ENCODE results near the gene SCNN1B. TPM values are rescaled to one million over a fixed set of nuclear protein-coding genes. Genes with fewer than 3 reads are reported as not detected.
"Not testable (repeated sequence)": the region's sequence is repeated elsewhere in the genome, so short reads cannot be mapped to it uniquely, and the experiment has no call there.

The SCNN1B gene
- polyA plus RNA-seq, 4 donors = 11.6 to 31.7 (median 16.3) TPM

DNA sequence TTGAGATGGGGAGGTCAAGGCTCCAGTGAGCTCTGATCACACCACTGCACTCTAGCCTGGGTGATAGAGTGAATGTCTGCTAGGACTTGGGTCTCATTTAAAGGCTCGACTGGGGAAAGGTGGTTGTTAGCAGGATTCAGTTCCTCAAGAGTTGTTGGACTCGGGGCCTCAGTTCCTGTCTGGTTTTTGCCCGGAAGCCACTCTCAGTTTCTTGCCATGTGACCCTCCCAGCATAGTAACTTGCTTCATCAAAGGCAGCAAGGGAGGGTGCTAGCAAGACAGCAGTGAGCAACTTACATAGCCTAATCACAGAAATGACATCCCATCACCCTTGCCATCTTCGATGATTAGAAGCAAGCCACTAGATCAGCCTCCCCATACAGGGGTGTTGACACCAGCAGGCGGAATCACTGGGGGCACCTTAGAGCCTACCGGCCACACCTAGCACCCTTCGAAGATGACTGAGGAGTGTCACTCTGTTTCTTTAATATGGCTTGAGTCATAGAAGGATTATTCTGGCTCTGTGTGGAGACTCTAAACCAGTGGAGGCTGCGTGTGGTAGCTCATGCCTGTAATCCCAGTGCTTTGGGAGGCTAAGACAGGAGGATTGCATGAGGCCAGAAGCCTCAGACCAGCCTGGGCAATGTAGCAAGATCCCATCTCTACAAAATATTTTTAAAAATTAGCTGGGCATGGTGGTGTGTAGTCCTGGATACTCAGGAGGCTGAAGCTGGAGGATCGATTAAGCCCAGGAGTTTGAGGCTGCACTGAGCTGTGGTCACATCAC, 13.2 kb upstream of the SCNN1B start:
- no peak for DNase-seq (ENCODE audit: low read depth in 4 of 4, low spot score in 3 of 4)

DNA sequence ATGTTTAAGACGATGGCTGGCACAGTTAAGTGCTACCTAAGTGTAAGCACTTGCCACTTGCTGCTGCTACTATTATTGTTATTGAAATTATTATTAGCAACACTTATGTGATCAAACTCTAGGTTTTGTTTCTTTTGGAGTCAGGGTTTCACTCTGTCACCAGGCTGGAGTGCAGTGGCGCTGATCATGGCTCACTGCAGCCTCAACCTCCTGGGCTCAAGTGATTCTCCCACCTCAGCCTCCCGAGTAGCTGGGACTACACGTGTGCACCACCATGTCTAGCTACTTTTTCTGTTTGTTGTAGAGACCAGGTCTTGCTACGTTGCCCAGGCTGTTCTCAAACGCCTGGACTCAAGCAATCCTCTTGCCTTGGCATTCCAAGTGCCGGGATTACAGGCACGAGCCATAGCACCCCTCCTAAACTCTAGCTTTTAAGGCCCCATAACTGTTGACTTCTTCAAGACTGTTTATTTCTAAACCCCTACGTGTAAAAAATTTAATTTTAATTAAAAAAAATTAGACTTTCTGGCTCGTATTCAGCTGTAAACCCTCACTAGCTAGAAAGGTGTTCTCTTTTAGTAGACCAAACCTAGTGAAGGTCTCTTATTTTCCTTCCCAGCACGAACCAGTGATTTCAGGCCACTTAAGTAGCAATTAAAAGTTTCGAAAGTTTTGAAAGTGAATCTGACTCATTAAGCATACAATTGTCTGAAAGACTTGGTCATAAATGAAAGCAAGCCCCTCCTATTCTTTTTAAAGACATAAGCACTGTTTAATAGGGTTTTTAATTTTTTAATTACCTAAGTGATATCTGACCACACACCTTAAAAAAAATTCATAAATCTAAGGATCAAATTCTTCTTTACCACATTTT, 11.7 kb upstream of the SCNN1B start:
- no peak for DNase-seq (ENCODE audit: low read depth in 4 of 4, low spot score in 3 of 4)

DNA sequence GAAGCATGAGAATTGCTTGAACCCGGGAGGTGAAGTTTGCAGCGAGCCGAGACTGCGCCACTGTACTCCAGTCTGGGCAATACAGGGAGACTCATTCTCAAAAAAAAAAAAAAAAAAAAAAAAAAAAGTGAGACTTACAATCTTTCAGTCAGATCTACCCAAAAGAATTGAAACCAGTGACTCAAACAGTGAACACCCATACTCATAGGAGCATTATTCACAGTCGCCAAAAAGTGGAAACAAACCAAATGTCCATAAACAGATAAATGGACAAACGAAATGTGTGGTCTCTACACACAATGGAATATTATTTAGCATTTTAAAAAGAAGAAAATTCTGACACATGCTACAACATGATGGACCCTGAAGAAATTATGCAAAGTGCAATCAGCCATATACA, 9.1 kb upstream of the SCNN1B start:
- no peak for DNase-seq (ENCODE audit: low read depth in 4 of 4, low spot score in 3 of 4)

DNA sequence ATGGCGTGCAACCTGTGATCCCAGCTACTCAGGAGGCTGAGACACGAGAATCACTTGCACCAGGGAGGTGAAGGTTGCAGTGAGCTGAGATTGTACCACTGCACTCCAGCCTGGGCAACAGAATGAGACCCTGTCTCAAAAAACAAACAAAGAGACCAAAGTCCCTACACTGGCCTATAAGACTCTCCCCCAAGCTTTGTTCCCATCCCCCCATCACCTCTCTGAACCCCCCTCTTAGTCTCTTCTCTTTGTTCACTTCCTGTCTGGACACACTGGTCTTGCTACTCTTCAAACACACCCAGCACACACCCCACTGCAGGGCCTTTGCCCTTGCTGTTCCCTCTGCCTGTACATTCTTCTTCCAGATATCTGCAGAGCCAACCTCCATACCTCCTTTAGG, 7.8 kb upstream of the SCNN1B start:
- no peak for DNase-seq (ENCODE audit: low read depth in 4 of 4, low spot score in 3 of 4)

DNA sequence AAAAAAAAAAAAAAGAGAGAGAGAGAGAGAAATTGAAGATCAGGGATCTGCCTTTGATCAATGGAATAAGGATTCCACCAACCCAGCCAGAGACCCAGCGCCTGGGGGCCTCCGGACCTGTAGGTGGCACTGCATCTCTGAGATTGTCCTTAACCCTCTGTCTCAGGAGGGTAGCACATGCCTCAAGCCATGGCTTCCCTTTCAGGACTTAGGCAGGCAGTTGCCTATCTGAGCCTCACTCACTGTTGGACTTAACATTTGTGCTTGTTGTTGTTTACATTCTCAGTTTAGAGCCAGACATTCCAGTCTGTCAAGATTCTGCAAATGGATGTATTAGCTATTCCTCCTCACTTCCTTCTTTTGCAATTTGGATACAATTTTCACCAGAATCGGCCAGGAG, 5.1 kb upstream of the SCNN1B start:
- no peak for DNase-seq (ENCODE audit: low read depth in 4 of 4, low spot score in 3 of 4)

DNA sequence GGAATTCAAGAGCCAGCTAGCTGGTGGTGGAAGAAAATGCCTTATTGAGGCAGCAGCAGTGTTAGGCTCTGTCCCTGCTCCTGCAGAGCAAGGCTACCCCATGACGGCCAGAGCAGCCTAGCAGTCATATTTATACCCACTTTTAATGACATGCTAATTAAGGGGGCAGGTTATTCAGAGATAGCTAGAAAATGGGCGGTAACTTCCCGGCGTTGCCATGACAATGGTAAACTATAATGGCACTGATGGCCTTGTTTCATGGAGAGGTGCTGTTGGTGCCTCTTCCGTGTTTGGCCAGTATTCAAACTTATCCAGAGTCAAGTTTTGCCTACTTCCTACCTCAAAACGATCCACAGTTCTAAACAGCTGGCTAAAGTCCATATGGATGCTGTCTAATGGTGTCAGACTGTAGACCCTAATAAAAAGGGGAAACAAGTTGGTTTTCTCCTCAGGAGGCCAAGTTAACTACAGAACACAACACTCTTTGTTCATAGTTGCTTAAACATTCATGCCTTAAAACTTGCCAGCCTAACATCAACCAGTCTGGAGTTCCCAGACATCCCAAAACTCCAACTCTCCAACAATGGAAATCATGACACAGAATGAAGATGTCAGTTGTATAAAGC, 3.7 kb upstream of the SCNN1B start:
- no peak for DNase-seq (ENCODE audit: low read depth in 4 of 4, low spot score in 3 of 4)

DNA sequence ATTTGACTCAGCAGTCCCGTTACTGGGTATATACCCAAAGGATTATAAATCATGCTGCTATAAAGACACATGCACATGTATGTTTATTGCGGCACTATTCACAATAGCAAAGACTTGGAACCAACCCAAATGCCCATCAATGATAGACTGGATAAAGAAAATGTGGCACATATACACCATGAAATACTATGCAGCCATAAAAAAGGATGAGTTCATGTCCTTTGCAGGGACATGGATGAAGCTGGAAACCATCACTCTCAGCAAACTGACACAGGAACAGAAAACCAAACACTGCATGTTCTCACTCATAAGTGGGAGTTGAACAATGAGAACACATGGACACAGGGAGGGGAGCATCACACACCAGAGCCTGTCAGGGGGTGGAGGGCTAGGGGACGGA, 2.3 kb upstream of the SCNN1B start:
- DNase-seq (ENCODE audit: low read depth in 4 of 4, low spot score in 3 of 4) = not testable (repeated sequence)

DNA sequence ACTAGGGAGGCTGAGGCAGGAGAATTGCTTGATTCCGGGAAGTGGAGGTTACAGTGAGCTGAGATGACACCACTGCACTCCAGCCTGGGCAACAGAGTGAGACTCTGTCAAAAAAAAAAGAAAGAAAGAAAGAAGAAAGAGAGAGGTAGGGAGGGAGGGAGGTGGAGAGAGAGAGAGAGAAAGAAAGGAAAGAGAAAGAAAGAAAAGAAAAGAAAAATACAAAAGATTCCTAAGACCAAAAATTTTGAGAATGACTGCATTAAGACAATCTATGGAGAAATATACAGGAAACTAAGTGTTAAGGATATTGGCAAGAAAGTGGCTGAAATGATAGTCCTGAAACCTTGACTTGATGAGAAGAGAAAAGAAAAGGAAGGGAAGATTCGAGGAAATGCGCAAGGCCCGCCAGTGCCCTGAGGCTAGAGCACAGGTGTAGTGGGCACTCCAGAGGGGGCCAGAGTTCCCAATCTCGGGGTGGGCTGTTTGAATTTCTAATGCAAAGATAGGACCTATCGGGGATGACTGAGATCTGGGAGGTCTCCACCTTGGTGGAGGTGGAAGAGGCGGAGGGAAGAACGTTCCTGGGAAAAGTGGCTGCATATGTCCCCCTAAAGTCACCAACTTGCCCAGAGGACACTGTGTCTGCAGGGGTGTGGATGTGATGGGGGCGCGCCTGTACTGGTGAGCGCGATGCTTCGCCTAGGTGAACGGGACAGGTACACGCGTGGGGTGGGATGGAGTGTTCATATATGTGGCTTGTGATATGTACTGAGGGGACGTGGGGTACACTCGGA, 654 bp upstream of the SCNN1B start:
- DNase-seq (ENCODE audit: low read depth in 4 of 4, low spot score in 3 of 4) = no peak

DNA sequence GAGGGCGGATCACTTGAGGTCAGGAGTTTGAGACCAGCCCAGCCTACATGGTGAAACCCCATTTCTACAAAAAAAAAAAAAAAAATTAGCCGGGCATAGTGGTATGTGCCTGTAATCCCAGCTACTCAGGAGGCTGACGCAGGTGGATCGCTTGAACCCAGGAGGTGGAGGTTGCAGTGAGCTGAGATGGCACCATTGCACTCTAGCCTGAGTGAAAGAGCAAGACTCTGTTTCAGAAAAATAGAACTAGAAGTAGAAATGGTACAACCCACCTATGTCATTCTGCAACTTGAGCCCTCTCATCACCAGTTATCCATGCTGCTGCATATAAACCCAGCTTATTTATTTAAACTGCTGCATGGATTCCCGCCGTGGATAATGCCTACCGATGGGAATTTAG, 1.6 kb downstream of the SCNN1B start:
- DNase-seq (ENCODE audit: low read depth in 4 of 4, low spot score in 3 of 4) = no peak

DNA sequence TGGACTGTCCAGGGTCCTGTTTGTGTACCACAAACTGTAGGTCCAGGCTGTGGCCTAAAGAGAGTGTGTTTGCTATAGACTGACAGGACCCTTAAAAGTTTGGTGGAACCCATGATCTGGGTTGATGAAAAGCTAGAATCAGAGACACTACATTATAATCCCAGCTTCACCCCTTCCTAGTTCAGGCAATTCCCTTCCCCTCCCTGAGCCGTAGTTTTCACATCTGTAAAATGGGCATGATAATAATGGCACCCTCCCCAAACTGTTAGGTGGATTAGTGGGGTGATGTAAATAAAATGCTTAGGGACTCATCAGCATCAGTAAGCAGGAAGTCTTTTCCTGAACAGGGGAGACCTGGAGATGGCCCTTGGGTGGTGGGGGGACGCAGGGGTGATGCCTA, 2.5 kb downstream of the SCNN1B start:
- DNase-seq (ENCODE audit: low read depth in 4 of 4, low spot score in 3 of 4) = no peak

DNA sequence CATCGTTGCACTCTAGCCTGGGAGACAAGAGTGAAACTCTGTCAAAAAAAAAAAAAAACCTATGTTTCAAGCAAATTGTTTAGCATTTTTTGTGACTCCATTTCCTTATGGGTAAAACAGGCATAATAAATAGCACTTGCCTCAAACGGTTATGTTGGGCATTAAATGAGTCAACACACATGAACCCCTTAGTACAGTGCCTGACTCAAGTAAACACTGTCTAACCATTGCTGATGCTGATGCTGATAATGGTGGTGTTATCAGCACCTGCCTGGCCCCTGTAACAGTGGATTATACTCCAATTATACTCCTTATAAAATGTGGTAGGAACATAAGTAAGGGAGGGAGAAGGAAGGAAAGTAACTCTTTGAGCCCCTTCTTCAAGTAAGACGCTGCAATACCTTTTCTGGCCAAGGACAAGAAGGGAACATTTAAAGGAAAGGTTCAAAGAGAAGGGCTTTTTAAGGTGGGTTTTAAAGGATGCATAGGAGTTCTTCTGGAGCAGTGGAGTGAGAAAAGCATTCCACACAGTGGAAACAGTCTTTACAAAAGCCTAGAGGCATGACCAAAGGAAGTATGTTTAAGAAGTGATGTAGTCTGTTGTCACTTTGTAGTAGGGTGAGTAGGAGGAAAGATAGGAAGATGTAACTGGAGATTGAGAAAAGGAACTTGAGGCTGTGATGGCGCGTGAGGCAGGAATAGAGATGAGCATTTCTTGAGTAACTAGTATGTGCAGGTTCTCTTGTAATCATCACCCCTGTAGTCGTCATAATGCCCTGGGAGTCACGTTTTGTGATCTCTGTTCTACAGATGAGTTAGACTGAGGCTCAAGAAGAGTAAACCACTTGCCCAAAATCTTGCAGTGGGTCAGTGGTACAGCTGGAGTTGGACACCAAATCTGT, 4.3 kb downstream of the SCNN1B start:
- no peak for DNase-seq (ENCODE audit: low read depth in 4 of 4, low spot score in 3 of 4)

DNA sequence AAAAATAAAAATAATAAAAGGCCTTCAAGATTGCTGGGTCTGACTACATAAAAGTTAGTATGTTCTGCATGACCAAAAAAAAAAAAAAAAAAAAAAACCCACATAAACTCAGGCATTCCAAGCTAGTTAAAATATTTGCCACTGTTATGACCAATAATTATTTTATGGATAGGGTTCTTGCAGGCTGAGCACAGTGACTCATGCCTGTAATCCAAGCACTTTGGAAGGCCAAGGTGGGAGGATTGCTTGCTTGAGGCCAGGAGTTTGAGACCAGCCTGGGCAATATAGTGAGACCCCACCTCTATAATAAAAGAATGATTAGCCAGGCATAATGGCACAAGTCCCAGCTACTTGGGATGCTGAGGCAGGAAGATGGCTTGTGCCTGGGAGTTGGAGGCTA, 8.1 kb downstream of the SCNN1B start:
- no peak for DNase-seq (ENCODE audit: low read depth in 4 of 4, low spot score in 3 of 4)

DNA sequence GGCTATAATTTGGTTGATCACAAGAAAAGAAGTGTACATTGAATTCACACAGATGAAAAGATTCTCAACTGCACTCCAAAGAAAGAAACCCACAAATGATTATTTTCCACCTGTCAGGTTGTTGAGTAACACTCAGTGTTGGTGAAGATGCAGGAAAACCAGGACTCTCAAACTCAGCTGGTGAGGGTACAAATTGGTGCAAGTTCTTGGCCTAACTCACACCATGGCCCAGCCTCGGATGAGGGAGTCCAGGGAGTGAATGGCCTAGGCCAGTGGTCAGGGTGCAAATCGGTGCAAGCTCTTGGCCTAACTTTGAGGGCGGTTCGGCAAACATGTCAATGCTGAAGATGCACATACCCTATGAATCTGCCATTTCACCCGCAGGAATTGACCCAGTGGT, 8.6 kb downstream of the SCNN1B start:
- no peak for DNase-seq (ENCODE audit: low read depth in 4 of 4, low spot score in 3 of 4)

DNA sequence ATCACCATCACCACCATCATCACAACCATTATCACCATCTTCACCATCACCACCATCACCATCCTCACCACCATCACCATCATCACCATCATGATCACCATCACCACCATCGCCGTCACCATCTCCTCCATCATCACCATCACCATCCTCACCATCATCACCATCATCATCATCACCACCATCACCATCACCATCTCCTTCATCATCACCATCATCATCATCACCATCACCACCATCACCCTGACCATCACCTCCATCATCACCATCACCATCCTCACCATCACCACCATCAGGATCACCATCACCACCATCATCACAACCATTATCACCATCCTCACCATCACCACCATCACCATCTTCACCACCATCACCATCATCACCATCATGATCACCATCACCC, 14.1 kb downstream of the SCNN1B start:
- DNase-seq (ENCODE audit: low read depth in 4 of 4, low spot score in 3 of 4) = no peak

DNA sequence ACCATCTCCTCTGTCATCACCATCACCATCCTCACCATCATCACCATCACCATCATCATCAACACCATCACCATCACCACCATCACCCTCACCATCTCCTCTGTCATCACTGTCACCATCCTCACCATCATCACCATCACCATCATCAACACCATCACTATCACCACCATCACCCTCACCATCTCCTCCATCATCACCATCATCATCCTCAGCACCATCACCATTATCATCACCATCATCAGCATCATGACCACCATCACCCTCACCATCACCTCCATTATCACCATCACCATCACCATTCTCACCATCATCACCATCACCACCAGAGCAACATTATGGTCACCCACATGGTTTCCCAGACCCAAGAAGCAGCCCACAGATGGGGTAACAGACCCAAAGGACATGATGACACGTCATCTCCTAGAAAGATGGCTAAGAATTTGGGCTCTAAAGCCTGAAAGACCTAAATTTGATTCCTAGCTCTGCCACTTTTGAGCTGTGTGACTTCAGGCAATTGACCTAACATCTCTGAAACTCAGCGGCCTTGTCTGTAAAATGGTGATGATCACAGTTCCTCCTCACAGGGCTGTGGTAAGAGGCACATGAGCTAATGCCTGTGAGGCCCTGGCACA, 14.6 kb downstream of the SCNN1B start:
- no peak for DNase-seq (ENCODE audit: low read depth in 4 of 4, low spot score in 3 of 4)

DNA sequence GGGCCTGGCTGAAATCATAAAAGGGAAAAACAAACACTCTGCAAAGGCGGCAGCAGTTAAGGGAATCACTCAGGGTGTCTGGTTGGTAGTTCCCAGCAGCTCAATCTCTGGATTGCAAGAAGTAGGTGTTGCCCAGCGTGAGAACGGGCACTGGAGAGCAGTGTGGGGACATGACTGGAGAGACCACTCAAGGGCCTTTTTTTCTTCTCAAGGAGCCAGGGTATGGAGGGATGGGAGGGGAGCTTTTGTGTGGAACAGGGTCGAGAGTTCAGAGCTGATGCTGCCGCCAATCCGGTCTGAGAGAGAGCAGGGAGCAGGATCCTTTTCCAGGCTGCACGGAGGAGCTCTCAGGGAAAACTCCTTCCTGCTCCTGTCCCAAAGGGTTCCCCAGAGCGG, 15.2 kb downstream of the SCNN1B start:
- no peak for DNase-seq (ENCODE audit: low read depth in 4 of 4, low spot score in 3 of 4)

DNA sequence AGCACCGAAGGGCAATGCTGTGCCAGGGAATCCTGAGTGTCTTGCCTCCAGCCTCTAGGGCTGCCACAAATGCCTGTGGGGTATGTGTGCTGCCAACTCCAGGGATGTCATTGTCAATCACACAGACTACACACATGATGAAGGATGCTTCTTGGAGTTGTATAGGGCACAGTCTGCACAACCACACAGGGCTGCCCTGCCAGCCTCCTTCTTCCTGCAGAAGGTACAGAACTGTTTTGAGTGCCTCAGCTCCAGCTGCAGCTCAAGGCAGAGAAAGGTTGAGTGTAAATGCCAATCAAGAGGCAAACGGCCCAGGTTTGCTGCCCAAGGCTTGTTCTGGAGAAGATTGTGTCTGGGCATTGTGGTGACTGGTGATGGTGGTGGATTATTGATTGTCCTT, 15.6 kb downstream of the SCNN1B start:
- DNase-seq (ENCODE audit: low read depth in 4 of 4, low spot score in 3 of 4) = no peak

DNA sequence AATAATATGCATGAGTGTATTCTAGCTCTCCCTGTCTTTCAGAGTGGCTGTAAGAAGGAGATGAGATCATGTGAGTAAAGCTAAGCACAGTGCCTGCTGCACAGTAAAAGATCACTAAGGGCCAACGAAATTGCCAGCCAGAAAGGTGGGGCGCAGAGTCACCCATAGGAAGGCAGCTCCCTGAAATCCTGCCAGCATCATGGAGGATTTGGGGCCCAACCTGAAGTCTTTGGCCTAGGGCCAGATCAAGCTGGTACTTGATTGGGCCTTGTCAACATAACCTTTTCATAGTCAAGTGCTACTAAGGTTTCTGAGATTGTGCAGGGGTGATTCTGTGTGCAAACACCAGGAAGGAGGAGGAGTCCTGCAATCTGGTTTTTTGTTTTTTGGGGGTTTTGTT, 16.5 kb downstream of the SCNN1B start:
- no peak for DNase-seq (ENCODE audit: low read depth in 4 of 4, low spot score in 3 of 4)

DNA sequence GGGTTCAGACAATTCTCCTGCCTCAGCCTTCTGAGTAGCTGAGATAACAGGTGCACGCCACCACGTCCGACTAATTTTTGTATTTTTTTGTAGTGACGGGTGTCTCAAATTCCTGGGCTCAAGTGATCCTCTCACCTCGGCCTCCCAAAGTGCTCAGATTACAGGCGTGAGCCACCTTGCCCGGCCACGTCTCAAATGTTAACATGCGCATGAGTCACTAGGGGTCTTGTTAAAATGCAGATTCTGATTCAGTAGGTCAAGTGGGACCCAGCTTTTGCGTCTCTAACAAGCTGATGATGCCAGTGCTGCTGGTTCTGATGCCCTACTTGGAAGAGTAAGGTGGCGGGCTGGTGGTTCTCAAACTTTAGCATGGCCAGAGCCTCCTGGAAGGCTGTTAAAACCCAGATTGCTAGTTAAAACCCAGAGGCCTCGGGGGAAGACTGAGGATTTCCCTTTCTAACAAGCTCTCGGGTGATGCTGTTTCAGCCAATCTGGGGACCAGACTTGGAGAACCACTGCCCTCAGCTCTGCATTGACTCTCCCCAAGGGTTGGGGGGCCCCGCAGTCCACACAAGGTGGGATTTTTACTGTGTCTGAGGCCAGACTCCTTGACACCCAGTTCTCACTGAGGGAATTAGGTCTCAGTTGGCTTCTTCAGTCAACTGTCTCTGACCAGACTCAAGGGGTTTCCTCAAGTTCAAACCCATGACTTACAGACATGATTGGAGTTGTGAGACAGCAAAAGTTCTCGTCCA, 17.9 kb downstream of the SCNN1B start:
- no peak for DNase-seq (ENCODE audit: low read depth in 4 of 4, low spot score in 3 of 4)
